DND-41 (cell line): ENCODE data around the gene SPRR2G.

Source experiments
- EZH2 ChIP-seq: IDR thresholded peaks from 3 replicates; pipeline ENCODE4 v1.6.1; 2012; ENCODE audit warnings: borderline replicate concordance, low read depth, mild to moderate bottlenecking, moderate library complexity, low read length, inconsistent platforms; ENCODE audit not compliant: severe bottlenecking
- TF ChIP-seq, protein P1 (sequence below): IDR thresholded peaks from 2 replicates; pipeline ENCODE4 v1.5.1; 2012; ENCODE audit warnings: borderline replicate concordance, low read length, moderate library complexity, mild to moderate bottlenecking; ENCODE audit not compliant: poor library complexity, severe bottlenecking; ENCODE audit errors: extremely low read depth

DNA sequence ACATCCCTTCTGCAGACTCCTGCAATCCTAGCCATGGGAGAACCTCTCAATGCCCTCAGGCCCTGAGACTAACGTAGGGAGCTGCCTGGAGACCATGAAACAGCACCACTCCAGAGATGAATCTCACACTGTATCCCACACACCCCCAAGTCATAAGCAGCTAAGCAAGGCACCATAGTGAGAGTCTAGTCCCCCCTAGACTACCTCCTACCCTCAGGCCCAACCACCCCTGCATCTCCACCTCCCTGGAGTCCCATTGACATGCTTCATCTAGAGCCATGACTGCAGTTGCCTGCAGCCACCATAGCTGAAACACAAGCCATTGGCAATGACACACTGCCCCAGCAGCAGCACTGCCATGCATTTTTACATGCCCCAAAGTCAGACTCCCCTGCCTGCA lies 17.4 kb downstream of the SPRR2G start:
- TF ChIP-seq EZH2: no peak
- TF ChIP-seq, protein P1, sequence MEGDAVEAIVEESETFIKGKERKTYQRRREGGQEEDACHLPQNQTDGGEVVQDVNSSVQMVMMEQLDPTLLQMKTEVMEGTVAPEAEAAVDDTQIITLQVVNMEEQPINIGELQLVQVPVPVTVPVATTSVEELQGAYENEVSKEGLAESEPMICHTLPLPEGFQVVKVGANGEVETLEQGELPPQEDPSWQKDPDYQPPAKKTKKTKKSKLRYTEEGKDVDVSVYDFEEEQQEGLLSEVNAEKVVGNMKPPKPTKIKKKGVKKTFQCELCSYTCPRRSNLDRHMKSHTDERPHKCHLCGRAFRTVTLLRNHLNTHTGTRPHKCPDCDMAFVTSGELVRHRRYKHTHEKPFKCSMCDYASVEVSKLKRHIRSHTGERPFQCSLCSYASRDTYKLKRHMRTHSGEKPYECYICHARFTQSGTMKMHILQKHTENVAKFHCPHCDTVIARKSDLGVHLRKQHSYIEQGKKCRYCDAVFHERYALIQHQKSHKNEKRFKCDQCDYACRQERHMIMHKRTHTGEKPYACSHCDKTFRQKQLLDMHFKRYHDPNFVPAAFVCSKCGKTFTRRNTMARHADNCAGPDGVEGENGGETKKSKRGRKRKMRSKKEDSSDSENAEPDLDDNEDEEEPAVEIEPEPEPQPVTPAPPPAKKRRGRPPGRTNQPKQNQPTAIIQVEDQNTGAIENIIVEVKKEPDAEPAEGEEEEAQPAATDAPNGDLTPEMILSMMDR: no peak
